Middle frontal gyrus (tissue), 1 donor: ENCODE data around the gene TTYH1.
"Not testable (repeated sequence)": the region's sequence is repeated elsewhere in the genome, so short reads cannot be mapped to it uniquely, and the experiment has no call there.

Experiments used
- DNase-seq: peaks from one replicate; pipeline ENCODE4 v3.0.0-alpha.2; 2015; ENCODE audit warnings: low spot score; ENCODE audit errors: extremely low spot score

TTYH1 gene

GRCh38 chr19:54415208-54415900, at the start of gene TTYH1:
TTYH1 (plus strand) TSS chr19:54415464; CDS start chr19:54415553, 89 bp downstream.
- no peak for DNase-seq

- DNase-seq: not testable (repeated sequence)
These were observed 49.5 kb upstream of the TTYH1 start for GRCh38 chr19:54365798-54366197.

GRCh38 chr19:54366811-54367210, 48.5 kb upstream of the TTYH1 start:
- no peak for DNase-seq

- no peak for DNase-seq
These were observed 46.1 kb upstream of the TTYH1 start for GRCh38 chr19:54369082-54369687.

- DNase-seq: not testable (repeated sequence)
These were observed 45.4 kb upstream of the TTYH1 start for GRCh38 chr19:54369688-54370433.

GRCh38 chr19:54370434-54370796, 44.8 kb upstream of the TTYH1 start:
- DNase-seq: not testable (repeated sequence)

GRCh38 chr19:54371453-54371852, 43.8 kb upstream of the TTYH1 start:
- not testable (repeated sequence) for DNase-seq

GRCh38 chr19:54373781-54374631, 41.3 kb upstream of the TTYH1 start:
- no peak for DNase-seq

- not testable (repeated sequence) for DNase-seq
These were observed 39.9 kb upstream of the TTYH1 start for GRCh38 chr19:54375181-54375938.

GRCh38 chr19:54376610-54377285, 38.5 kb upstream of the TTYH1 start:
- no peak for DNase-seq

GRCh38 chr19:54379187-54379678, 36.0 kb upstream of the TTYH1 start:
- DNase-seq: no peak

- no peak for DNase-seq
These were observed 34.4 kb upstream of the TTYH1 start for GRCh38 chr19:54380897-54381296.

GRCh38 chr19:54382041-54382440, 33.2 kb upstream of the TTYH1 start:
- not testable (repeated sequence) for DNase-seq

GRCh38 chr19:54383330-54383729, 31.9 kb upstream of the TTYH1 start:
- DNase-seq: no peak

GRCh38 chr19:54387991-54388801, 27.1 kb upstream of the TTYH1 start:
- DNase-seq: no peak

- no peak for DNase-seq
These were observed 26.5 kb upstream of the TTYH1 start for GRCh38 chr19:54388802-54389139.

- DNase-seq: no peak
These were observed 25.7 kb upstream of the TTYH1 start for GRCh38 chr19:54389553-54389952.

- no peak for DNase-seq
These were observed 24.2 kb upstream of the TTYH1 start for GRCh38 chr19:54390942-54391577.

GRCh38 chr19:54391589-54392061, 23.6 kb upstream of the TTYH1 start:
- no peak for DNase-seq
